GM23338 (cell line): ENCODE measurements around the gene CADPS. TPM values are rescaled to one million over a fixed set of nuclear protein-coding genes. Genes with fewer than 3 reads are reported as not detected.

Experiments used
- ATAC-seq: fragments of 200-7000 bp; cut with Tn5 transposase; 3 replicates; pipeline ENCODE4 v1.9.1; 2020
- DNase-seq: peaks from one replicate; pipeline ENCODE4 v3.0.0-alpha.2; 2015; ENCODE audit warnings: low spot score
- H2AFZ ChIP-seq: fragments of 200-600 bp; sonication (generic); 2 replicates; pipeline ENCODE4 v1.8.0; 2016; ENCODE audit warnings: antibody characterized with exemption, mild to moderate bottlenecking, moderate library complexity
- H3F3A ChIP-seq: fragments of 200-600 bp; sonication (generic); replicated peaks from 2 replicates; pipeline ENCODE4 v1.8.0; 2017; ENCODE audit warnings: antibody characterized with exemption, mixed run types, low read depth
- H3K27ac ChIP-seq: fragments of 200-600 bp; sonication (generic); 2 replicates; pipeline ENCODE4 v1.6.1; 2016; ENCODE audit warnings: low read depth
- H3K27me3 ChIP-seq: fragments of 200-600 bp; sonication (generic); 2 replicates; pipeline ENCODE4 v1.8.0; 2016; ENCODE audit warnings: mild to moderate bottlenecking, mixed run types, moderate library complexity; ENCODE audit not compliant: insufficient read depth
- H3K36me3 ChIP-seq: fragments of 200-600 bp; sonication (generic); 2 replicates; pipeline ENCODE4 v1.8.0; 2016; ENCODE audit warnings: mild to moderate bottlenecking; ENCODE audit not compliant: insufficient read depth
- H3K4me1 ChIP-seq: fragments of 200-600 bp; sonication (generic); 2 replicates; pipeline ENCODE4 v1.8.0; 2016; ENCODE audit warnings: mild to moderate bottlenecking, moderate library complexity; ENCODE audit not compliant: insufficient read depth
- H3K4me2 ChIP-seq: fragments of 200-600 bp; sonication (generic); 2 replicates; pipeline ENCODE4 v1.7.1; 2017; ENCODE audit warnings: mixed run types
- H3K4me3 ChIP-seq: fragments of 200-600 bp; sonication (generic); 2 replicates; pipeline ENCODE4 v1.6.1; 2016; ENCODE audit warnings: mixed run types
- H3K79me2 ChIP-seq: fragments of 200-600 bp; sonication (generic); replicated peaks from 2 replicates; pipeline ENCODE4 v1.8.0; 2017; ENCODE audit warnings: mild to moderate bottlenecking; ENCODE audit not compliant: insufficient read depth
- H3K9me2 ChIP-seq: fragments of 200-600 bp; sonication (generic); 2 replicates; pipeline ENCODE4 v1.8.0; 2017; ENCODE audit not compliant: insufficient read depth
- H4K20me1 ChIP-seq: fragments of 200-600 bp; sonication (generic); replicated peaks from 2 replicates; pipeline ENCODE4 v1.8.0; 2017; ENCODE audit warnings: mild to moderate bottlenecking; ENCODE audit not compliant: insufficient read depth
- H3K27ac Mint-ChIP-seq: 2 replicates; pipeline ENCODE4 v1.8.0; 2020; ENCODE audit warnings: inconsistent platforms, mild to moderate bottlenecking, moderate library complexity, mixed read lengths
- H3K27me3 Mint-ChIP-seq: 3 replicates; pipeline ENCODE4 v1.8.0; 2022; ENCODE audit warnings: low read depth, mild to moderate bottlenecking, moderate library complexity, mixed read lengths, inconsistent platforms; ENCODE audit not compliant: insufficient read depth, poor library complexity
- H3K36me3 Mint-ChIP-seq: 3 replicates; pipeline ENCODE4 v1.8.0; 2021; ENCODE audit warnings: low read depth, mild to moderate bottlenecking, inconsistent platforms, moderate library complexity, mixed read lengths
- H3K4me1 Mint-ChIP-seq: 3 replicates; pipeline ENCODE4 v1.8.0; 2020; ENCODE audit warnings: mild to moderate bottlenecking, inconsistent platforms, mixed read lengths
- H3K4me3 Mint-ChIP-seq: 3 replicates; pipeline ENCODE4 v1.8.0; 2021; ENCODE audit warnings: moderate library complexity, mild to moderate bottlenecking, inconsistent platforms, mixed read lengths
- H3K9me3 Mint-ChIP-seq: 3 replicates; pipeline ENCODE4 v1.8.0; 2020; ENCODE audit warnings: moderate library complexity, mild to moderate bottlenecking, inconsistent platforms, mixed read lengths
- EZH2phosphoT487 ChIP-seq: fragments of 200-600 bp; sonication (generic); IDR thresholded peaks from one replicate; pipeline ENCODE4 v1.8.1; 2018; ENCODE audit warnings: antibody characterized with exemption; ENCODE audit not compliant: unreplicated experiment
- POLR2AphosphoS5 ChIP-seq: IDR thresholded peaks from 2 replicates; pipeline ENCODE4 v1.6.1; 2016; ENCODE audit warnings: antibody characterized with exemption, low read depth
- ZNF114 ChIP-seq: fragments of 250-450 bp; sonication (Bioruptor Pico); IDR thresholded peaks from 2 replicates; pipeline ENCODE4 v1.5.0; 2020; ENCODE audit warnings: mild to moderate bottlenecking, moderate library complexity
- polyA plus RNA-seq: library from polyadenylated mRNA; unstranded; fragments of >200 nt; fragmentation: Nextera tagmentation; extraction: Ambion mirVana; gene quantifications from 2 replicates; pipeline ENCODE4 v1.2.1, GENCODE V29; 2016
- total RNA-seq: library from RNA; depleted of rRNA; stranded (reverse); fragments of >200 nt; shearing (Covaris generic); gene quantifications from 2 replicates; pipeline ENCODE4 v1.2.3, GENCODE V29; 2014
- TF ChIP-seq, protein P1 (sequence below): fragments of 250-450 bp; sonication (Bioruptor Pico); IDR thresholded peaks from 2 replicates; pipeline ENCODE4 v1.5.0; 2020; ENCODE audit warnings: mild to moderate bottlenecking, moderate library complexity
- TF ChIP-seq, protein P2 (sequence below): IDR thresholded peaks from one replicate; pipeline ENCODE4 v1.6.1; 2018; ENCODE audit warnings: antibody characterized with exemption; ENCODE audit not compliant: unreplicated experiment
- TF ChIP-seq, protein P3 (sequence below), 2 experiments: fragments of 200-600 bp in 1 of 2; sonication (generic) in 1 of 2; conservative IDR thresholded peaks; 2 replicates each; pipeline versions ENCODE4 v1.5.1 to v1.6.1; 2016 to 2017; ENCODE audit warnings: antibody characterized with exemption in 2 of 2, low read depth in 2 of 2, mild to moderate bottlenecking in 2 of 2, moderate library complexity in 1 of 2

CADPS gene
- total and polyA plus RNA-seq, 2 experiments from 2014 or later = 14.7 to 22.0 TPM

DNA sequence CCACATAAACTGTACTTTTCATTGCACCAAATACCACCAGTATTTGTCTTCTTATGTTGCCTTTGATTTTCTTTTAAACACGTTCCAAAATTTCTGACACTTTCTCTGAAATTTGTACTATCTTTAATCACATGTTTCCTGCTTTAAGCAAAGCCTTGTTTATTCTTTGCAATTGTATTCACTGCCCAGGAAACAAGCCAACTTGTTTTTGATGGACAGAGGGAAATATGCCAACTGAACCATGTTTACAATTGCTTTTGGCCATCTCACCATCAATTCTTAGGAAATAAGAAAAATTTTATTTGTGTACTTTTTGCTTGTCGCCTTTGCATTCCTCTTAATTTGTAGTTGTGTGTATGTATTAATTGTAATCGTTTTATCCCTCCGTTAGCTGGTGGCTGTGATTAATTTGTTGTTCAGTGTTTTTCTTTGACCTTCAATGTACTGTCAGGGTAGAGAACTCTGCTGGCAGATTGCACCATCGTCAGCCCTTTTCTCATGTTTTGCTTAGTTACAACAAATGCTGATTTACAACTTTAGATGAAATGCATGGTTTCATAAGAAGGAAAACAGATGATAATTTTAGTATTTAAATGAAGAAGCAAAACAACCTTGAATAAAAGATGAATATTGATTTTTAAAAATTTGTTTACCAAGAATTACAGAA is 482.5 kb downstream of the CADPS start (continued):
- TF ChIP-seq, protein P1, sequence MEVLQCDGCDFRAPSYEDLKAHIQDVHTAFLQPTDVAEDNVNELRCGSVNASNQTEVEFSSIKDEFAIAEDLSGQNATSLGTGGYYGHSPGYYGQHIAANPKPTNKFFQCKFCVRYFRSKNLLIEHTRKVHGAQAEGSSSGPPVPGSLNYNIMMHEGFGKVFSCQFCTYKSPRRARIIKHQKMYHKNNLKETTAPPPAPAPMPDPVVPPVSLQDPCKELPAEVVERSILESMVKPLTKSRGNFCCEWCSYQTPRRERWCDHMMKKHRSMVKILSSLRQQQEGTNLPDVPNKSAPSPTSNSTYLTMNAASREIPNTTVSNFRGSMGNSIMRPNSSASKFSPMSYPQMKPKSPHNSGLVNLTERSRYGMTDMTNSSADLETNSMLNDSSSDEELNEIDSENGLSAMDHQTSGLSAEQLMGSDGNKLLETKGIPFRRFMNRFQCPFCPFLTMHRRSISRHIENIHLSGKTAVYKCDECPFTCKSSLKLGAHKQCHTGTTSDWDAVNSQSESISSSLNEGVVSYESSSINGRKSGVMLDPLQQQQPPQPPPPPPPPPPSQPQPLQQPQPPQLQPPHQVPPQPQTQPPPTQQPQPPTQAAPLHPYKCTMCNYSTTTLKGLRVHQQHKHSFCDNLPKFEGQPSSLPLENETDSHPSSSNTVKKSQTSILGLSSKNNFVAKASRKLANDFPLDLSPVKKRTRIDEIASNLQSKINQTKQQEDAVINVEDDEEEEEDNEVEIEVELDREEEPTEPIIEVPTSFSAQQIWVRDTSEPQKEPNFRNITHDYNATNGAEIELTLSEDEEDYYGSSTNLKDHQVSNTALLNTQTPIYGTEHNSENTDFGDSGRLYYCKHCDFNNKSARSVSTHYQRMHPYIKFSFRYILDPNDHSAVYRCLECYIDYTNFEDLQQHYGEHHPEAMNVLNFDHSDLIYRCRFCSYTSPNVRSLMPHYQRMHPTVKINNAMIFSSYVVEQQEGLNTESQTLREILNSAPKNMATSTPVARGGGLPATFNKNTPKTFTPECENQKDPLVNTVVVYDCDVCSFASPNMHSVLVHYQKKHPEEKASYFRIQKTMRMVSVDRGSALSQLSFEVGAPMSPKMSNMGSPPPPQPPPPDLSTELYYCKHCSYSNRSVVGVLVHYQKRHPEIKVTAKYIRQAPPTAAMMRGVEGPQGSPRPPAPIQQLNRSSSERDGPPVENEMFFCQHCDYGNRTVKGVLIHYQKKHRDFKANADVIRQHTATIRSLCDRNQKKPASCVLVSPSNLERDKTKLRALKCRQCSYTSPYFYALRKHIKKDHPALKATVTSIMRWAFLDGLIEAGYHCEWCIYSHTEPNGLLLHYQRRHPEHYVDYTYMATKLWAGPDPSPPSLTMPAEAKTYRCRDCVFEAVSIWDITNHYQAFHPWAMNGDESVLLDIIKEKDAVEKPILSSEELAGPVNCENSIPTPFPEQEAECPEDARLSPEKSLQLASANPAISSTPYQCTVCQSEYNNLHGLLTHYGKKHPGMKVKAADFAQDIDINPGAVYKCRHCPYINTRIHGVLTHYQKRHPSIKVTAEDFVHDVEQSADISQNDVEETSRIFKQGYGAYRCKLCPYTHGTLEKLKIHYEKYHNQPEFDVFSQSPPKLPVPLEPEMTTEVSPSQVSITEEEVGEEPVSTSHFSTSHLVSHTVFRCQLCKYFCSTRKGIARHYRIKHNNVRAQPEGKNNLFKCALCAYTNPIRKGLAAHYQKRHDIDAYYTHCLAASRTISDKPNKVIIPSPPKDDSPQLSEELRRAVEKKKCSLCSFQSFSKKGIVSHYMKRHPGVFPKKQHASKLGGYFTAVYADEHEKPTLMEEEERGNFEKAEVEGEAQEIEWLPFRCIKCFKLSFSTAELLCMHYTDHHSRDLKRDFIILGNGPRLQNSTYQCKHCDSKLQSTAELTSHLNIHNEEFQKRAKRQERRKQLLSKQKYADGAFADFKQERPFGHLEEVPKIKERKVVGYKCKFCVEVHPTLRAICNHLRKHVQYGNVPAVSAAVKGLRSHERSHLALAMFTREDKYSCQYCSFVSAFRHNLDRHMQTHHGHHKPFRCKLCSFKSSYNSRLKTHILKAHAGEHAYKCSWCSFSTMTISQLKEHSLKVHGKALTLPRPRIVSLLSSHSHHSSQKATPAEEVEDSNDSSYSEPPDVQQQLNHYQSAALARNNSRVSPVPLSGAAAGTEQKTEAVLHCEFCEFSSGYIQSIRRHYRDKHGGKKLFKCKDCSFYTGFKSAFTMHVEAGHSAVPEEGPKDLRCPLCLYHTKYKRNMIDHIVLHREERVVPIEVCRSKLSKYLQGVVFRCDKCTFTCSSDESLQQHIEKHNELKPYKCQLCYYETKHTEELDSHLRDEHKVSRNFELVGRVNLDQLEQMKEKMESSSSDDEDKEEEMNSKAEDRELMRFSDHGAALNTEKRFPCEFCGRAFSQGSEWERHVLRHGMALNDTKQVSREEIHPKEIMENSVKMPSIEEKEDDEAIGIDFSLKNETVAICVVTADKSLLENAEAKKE (CRISPR knock-in tag) = no peak
- TF ChIP-seq EZH2phosphoT487 (no peak), ZNF114 (no peak), POLR2AphosphoS5 (no peak)
- TF ChIP-seq, protein P2, sequence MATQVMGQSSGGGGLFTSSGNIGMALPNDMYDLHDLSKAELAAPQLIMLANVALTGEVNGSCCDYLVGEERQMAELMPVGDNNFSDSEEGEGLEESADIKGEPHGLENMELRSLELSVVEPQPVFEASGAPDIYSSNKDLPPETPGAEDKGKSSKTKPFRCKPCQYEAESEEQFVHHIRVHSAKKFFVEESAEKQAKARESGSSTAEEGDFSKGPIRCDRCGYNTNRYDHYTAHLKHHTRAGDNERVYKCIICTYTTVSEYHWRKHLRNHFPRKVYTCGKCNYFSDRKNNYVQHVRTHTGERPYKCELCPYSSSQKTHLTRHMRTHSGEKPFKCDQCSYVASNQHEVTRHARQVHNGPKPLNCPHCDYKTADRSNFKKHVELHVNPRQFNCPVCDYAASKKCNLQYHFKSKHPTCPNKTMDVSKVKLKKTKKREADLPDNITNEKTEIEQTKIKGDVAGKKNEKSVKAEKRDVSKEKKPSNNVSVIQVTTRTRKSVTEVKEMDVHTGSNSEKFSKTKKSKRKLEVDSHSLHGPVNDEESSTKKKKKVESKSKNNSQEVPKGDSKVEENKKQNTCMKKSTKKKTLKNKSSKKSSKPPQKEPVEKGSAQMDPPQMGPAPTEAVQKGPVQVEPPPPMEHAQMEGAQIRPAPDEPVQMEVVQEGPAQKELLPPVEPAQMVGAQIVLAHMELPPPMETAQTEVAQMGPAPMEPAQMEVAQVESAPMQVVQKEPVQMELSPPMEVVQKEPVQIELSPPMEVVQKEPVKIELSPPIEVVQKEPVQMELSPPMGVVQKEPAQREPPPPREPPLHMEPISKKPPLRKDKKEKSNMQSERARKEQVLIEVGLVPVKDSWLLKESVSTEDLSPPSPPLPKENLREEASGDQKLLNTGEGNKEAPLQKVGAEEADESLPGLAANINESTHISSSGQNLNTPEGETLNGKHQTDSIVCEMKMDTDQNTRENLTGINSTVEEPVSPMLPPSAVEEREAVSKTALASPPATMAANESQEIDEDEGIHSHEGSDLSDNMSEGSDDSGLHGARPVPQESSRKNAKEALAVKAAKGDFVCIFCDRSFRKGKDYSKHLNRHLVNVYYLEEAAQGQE = no peak

DNA sequence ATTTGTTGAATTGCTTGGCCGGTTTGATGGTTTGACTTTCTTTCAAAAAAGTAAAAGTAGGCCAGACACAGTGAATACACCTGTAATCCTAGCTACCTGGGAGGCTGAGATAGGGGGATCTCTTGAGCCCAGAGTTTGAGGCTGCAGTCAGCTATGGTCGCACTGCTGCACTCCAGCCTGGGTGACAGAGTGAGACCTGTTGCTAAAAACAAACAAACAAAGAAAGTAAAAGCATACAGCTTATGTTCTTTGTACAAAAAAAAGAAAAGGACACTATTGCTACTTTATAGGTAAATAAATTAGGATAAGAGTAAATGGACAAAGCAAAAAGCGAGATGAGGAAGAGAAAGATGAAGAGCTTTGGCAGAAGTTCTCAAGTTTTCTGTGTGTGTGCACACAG is 488.0 kb downstream of the CADPS start:
- no peak for DNase-seq
- H3K4me1 Mint-ChIP-seq = no peaks in the 10 kb centered on the region; the same call in 2 of the 3 replicates
- Histone ChIP-seq H3K79me2 (no peaks in the 10 kb centered on the region), H3K9me2 (no peaks in the 10 kb centered on the region), H3K36me3 (no peaks in the 10 kb centered on the region), H4K20me1 (no peaks in the 10 kb centered on the region), H3K4me1 (no peaks in the 10 kb centered on the region), H3K27me3 (peaks cover 14% of the 10 kb centered on the region), H3K4me3 (no peak overlapping the region), H3F3A (no peaks in the 10 kb centered on the region), H3K27ac (no peak overlapping the region), H2AFZ (no peak overlapping the region), H3K4me2 (no peak overlapping the region)
- no peak overlapping the region for H3K4me3 Mint-ChIP-seq
- H3K27me3 Mint-ChIP-seq = peaks cover 14% of the 10 kb centered on the region
- H3K27ac Mint-ChIP-seq = no peak overlapping the region
- H3K36me3 Mint-ChIP-seq = no peaks in the 10 kb centered on the region
- no peaks in the 10 kb centered on the region; the same call in 2 of the 3 replicates for H3K9me3 Mint-ChIP-seq
- no peak for ATAC-seq
- TF ChIP-seq, protein P3, sequence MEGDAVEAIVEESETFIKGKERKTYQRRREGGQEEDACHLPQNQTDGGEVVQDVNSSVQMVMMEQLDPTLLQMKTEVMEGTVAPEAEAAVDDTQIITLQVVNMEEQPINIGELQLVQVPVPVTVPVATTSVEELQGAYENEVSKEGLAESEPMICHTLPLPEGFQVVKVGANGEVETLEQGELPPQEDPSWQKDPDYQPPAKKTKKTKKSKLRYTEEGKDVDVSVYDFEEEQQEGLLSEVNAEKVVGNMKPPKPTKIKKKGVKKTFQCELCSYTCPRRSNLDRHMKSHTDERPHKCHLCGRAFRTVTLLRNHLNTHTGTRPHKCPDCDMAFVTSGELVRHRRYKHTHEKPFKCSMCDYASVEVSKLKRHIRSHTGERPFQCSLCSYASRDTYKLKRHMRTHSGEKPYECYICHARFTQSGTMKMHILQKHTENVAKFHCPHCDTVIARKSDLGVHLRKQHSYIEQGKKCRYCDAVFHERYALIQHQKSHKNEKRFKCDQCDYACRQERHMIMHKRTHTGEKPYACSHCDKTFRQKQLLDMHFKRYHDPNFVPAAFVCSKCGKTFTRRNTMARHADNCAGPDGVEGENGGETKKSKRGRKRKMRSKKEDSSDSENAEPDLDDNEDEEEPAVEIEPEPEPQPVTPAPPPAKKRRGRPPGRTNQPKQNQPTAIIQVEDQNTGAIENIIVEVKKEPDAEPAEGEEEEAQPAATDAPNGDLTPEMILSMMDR (conservative IDR thresholded peaks at IDR 0.05; ENCODE audit: low read depth in 2 of 2) = no peak
- TF ChIP-seq EZH2phosphoT487 (no peak), ZNF114 (no peak)
- TF ChIP-seq, protein P2 = no peak
